Measurements from ENCODE around the gene SERPINA1. TPM values are rescaled to one million over a fixed set of nuclear protein-coding genes. Genes with fewer than 3 reads are reported as not detected.
A peak's percentile ranks its signal among the peaks of the same experiment; 100 is the strongest.

The SERPINA1 gene
- total and polyA plus RNA-seq, 2 of the 13 experiments (the other 11 are each of a cell fraction or from before 2014, with no cell fraction given) = 3,266 to 11,015 TPM

GRCh38 chr14:94395888-94396574 is 7.6 kb upstream of the SERPINA1 start (continued):
- TF ChIP-seq, protein P1, sequence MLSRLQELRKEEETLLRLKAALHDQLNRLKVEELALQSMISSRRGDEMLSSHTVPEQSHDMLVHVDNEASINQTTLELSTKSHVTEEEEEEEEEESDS (CRISPR knock-in tag; IDR thresholded peaks at IDR 0.05; ENCODE audit: borderline replicate concordance) = peak; percentile 64; the same call in 1 of the 2 replicates
- TF ChIP-seq MAF1 (CRISPR knock-in tag; IDR thresholded peaks at IDR 0.05; ENCODE audit: borderline replicate concordance) = no peak
- TF ChIP-seq TRIM22 (IDR thresholded peaks at IDR 0.05) = no peak
- TF ChIP-seq, protein P2, sequence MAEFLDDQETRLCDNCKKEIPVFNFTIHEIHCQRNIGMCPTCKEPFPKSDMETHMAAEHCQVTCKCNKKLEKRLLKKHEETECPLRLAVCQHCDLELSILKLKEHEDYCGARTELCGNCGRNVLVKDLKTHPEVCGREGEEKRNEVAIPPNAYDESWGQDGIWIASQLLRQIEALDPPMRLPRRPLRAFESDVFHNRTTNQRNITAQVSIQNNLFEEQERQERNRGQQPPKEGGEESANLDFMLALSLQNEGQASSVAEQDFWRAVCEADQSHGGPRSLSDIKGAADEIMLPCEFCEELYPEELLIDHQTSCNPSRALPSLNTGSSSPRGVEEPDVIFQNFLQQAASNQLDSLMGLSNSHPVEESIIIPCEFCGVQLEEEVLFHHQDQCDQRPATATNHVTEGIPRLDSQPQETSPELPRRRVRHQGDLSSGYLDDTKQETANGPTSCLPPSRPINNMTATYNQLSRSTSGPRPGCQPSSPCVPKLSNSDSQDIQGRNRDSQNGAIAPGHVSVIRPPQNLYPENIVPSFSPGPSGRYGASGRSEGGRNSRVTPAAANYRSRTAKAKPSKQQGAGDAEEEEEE (CRISPR knock-in tag; IDR thresholded peaks at IDR 0.05; ENCODE audit: borderline replicate concordance) = no peak
- TF ChIP-seq SOX13 (IDR thresholded peaks at IDR 0.05) = peak; percentile 91
- TF ChIP-seq SOX13 (CRISPR knock-in tag; conservative IDR thresholded peaks at IDR 0.05 in 1 of 2, IDR thresholded peaks at IDR 0.05 in 1 of 2) = peak in 1 of 2 experiments; percentile 99; a peak in 2 of 4 replicates
- no peak for TF ChIP-seq THYN1 (CRISPR knock-in tag; IDR thresholded peaks at IDR 0.05; ENCODE audit: borderline replicate concordance, low read depth)
- TF ChIP-seq HMG20A (CRISPR knock-in tag; IDR thresholded peaks at IDR 0.05; ENCODE audit: borderline replicate concordance) = peak; percentile 95
- TF ChIP-seq ZNF446 (CRISPR knock-in tag; IDR thresholded peaks at IDR 0.05) = no peak
- TF ChIP-seq IRF9 (CRISPR knock-in tag; IDR thresholded peaks at IDR 0.05; ENCODE audit: borderline replicate concordance) = no peak
- TF ChIP-seq, protein P3, sequence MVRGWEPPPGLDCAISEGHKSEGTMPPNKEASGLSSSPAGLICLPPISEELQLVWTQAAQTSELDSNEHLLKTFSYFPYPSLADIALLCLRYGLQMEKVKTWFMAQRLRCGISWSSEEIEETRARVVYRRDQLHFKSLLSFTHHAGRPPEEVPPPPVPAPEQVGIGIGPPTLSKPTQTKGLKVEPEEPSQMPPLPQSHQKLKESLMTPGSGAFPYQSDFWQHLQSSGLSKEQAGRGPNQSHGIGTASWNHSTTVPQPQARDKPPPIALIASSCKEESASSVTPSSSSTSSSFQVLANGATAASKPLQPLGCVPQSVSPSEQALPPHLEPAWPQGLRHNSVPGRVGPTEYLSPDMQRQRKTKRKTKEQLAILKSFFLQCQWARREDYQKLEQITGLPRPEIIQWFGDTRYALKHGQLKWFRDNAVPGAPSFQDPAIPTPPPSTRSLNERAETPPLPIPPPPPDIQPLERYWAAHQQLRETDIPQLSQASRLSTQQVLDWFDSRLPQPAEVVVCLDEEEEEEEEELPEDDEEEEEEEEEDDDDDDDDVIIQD (CRISPR knock-in tag; IDR thresholded peaks at IDR 0.05; ENCODE audit: low read depth) = peak; percentile 61; the same call in 1 of the 2 replicates
- TF ChIP-seq TFAP4 (IDR thresholded peaks at IDR 0.05; ENCODE audit: borderline replicate concordance, low read depth) = peak; percentile 91
- TF ChIP-seq ZNF644 (CRISPR knock-in tag; IDR thresholded peaks at IDR 0.05; ENCODE audit: low read depth) = peak; percentile 81
- TF ChIP-seq ZNF691 (CRISPR knock-in tag; IDR thresholded peaks at IDR 0.05; ENCODE audit: borderline replicate concordance, low read depth) = no peak; the same call in 1 of the 2 replicates
- no peak for TF ChIP-seq HMGA1 (CRISPR knock-in tag; conservative IDR thresholded peaks at IDR 0.05)
- TF ChIP-seq DNMT3B (CRISPR knock-in tag; conservative IDR thresholded peaks at IDR 0.05) = peak; percentile 58; the same call in 1 of the 2 replicates
- no peak for TF ChIP-seq ATRX (CRISPR knock-in tag; IDR thresholded peaks at IDR 0.05; ENCODE audit: borderline replicate concordance)
- TF ChIP-seq, protein P4, sequence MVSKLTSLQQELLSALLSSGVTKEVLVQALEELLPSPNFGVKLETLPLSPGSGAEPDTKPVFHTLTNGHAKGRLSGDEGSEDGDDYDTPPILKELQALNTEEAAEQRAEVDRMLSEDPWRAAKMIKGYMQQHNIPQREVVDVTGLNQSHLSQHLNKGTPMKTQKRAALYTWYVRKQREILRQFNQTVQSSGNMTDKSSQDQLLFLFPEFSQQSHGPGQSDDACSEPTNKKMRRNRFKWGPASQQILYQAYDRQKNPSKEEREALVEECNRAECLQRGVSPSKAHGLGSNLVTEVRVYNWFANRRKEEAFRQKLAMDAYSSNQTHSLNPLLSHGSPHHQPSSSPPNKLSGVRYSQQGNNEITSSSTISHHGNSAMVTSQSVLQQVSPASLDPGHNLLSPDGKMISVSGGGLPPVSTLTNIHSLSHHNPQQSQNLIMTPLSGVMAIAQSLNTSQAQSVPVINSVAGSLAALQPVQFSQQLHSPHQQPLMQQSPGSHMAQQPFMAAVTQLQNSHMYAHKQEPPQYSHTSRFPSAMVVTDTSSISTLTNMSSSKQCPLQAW (CRISPR knock-in tag; IDR thresholded peaks at IDR 0.05) = peak; percentile 95
- peak; percentile 66 for TF ChIP-seq CBX1 (IDR thresholded peaks at IDR 0.05; ENCODE audit: low read depth)
- TF ChIP-seq BORCS8-MEF2B (CRISPR knock-in tag; IDR thresholded peaks at IDR 0.05) = no peak
